Neutrophil (primary cell): ENCODE data around the gene THRAP3.
A peak's percentile ranks its signal among the peaks of the same experiment; 100 is the strongest.

Source experiments
- H3K27ac ChIP-seq: fragments of 200-600 bp; sonication (generic); 2 replicates; pipeline ENCODE4 v1.5.1; 2016; ENCODE audit warnings: mild to moderate bottlenecking, moderate library complexity
- H3K27me3 ChIP-seq: fragments of 200-600 bp; sonication (generic); 2 replicates; pipeline ENCODE4 v1.6.0; 2016; ENCODE audit warnings: mild to moderate bottlenecking
- H3K36me3 ChIP-seq: fragments of 200-600 bp; sonication (generic); 2 replicates; pipeline ENCODE4 v1.5.1; 2017
- H3K4me1 ChIP-seq, 2 experiments: fragments of 200-600 bp in 1 of 2; sonication (generic) in 1 of 2; 1 replicate in 1 of 2; 2 replicates in 1 of 2; pipeline versions ENCODE4 v1.5.1 to v1.6.1; 2013 to 2016; ENCODE audit warnings: low read depth in 1 of 2, low read length in 1 of 2, mild to moderate bottlenecking in 1 of 2, moderate library complexity in 1 of 2; ENCODE audit not compliant: control insufficient read depth in 1 of 2, insufficient read depth in 1 of 2
- H3K4me3 ChIP-seq, 2 experiments: fragments of 200-600 bp in 1 of 2; sonication (generic) in 1 of 2; 1 replicate in 1 of 2; 2 replicates in 1 of 2; pipeline ENCODE4 v1.5.1; 2013 to 2016; ENCODE audit warnings: low read depth in 1 of 2, low read length in 1 of 2, mild to moderate bottlenecking in 1 of 2, moderate library complexity in 1 of 2
- H3K9me3 ChIP-seq: fragments of 200-600 bp; sonication (generic); 2 replicates; pipeline ENCODE4 v1.5.1; 2016
- CTCF ChIP-seq: fragments of 200-600 bp; sonication (generic); IDR thresholded peaks from 2 replicates; pipeline ENCODE4 v1.5.1; 2016; ENCODE audit warnings: antibody characterized with exemption

Gene THRAP3

GRCh38 chr1:36203554-36204346 lies 20.5 kb upstream of the THRAP3 start:
- Histone ChIP-seq H3K27me3 (no peaks in the 10 kb centered on the region), H3K4me3 (peak overlapping the region in 1 of 2 experiments; percentile 27), H3K27ac (peak overlapping the region; percentile 97), H3K36me3 (no peaks in the 10 kb centered on the region), H3K9me3 (no peaks in the 10 kb centered on the region), H3K4me1 (peaks cover 29 to 32% of the 10 kb centered on the region in 2 experiments)
- no peak for TF ChIP-seq CTCF

- Histone ChIP-seq H3K27ac (peak overlapping the region; percentile 97), H3K9me3 (no peaks in the 10 kb centered on the region), H3K36me3 (no peaks in the 10 kb centered on the region), H3K27me3 (no peaks in the 10 kb centered on the region), H3K4me3 (peak overlapping the region in 1 of 2 experiments; percentile 27), H3K4me1 (peaks cover 35 to 37% of the 10 kb centered on the region in 2 experiments)
- TF ChIP-seq CTCF, result no peak
Measured at GRCh38 chr1:36204347-36204909, 19.8 kb upstream of the THRAP3 start.

GRCh38 chr1:36206323-36206858 lies 17.9 kb upstream of the THRAP3 start:
- Histone ChIP-seq H3K9me3 (no peaks in the 10 kb centered on the region), H3K27me3 (no peaks in the 10 kb centered on the region), H3K27ac (no peak overlapping the region), H3K36me3 (no peaks in the 10 kb centered on the region), H3K4me3 (no peak overlapping the region), H3K4me1 (peaks cover 38 to 39% of the 10 kb centered on the region in 2 experiments)
- TF ChIP-seq CTCF, result no peak

GRCh38 chr1:36207339-36207738 lies 16.9 kb upstream of the THRAP3 start:
- Histone ChIP-seq H3K4me3 (no peak overlapping the region), H3K36me3 (no peaks in the 10 kb centered on the region), H3K9me3 (no peaks in the 10 kb centered on the region), H3K4me1 (peaks cover 38 to 39% of the 10 kb centered on the region in 2 experiments), H3K27me3 (no peaks in the 10 kb centered on the region), H3K27ac (peak overlapping the region; percentile 1)
- no peak for TF ChIP-seq CTCF

GRCh38 chr1:36208978-36209703 lies 15.1 kb upstream of the THRAP3 start:
- no peak for TF ChIP-seq CTCF
- Histone ChIP-seq H3K4me1 (peaks cover 29 to 32% of the 10 kb centered on the region in 2 experiments), H3K27me3 (no peaks in the 10 kb centered on the region), H3K9me3 (no peaks in the 10 kb centered on the region), H3K4me3 (no peak overlapping the region), H3K36me3 (no peaks in the 10 kb centered on the region), H3K27ac (peak overlapping the region; percentile 63)
